Measurements from ENCODE around the gene OTUB1. TPM values are rescaled to one million over a fixed set of nuclear protein-coding genes. Genes with fewer than 3 reads are reported as not detected.

Gene OTUB1
- polyA plus RNA-seq, 1 donor (not counting 4 experiments of a cell fraction or from before 2014, with no cell fraction given), result 106 TPM

DNA sequence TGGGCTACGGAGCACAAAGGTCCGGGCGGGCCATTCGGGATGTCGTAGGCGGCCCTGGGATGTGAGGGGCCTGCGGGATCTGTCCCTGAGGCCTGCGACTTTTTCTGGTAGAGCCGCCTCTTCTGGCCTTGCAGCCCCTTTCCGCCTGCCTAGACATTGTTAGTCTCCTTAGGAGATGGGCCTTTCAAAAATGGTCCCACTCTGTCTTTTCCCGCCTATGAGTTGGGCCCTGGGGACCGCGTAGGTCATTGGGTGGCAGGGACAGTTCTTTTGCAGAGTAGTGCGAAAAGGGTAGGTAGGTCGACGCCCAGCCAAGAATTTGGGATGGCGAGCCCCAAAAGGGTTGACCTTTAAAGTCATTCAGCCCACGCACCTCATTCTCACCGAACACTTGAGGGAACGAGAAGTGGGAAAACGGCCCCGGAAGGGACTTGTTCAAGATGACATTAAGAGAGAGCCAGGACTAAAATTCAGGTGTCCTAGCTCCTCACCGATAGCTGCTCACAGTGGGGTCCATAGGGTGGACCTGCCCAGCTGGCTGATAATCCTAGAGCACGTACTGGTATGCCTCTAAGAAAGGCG lies 785 bp downstream of the OTUB1 start:
- Histone ChIP-seq H3K36me3 (ENCODE audit: control insufficient read depth in 2 of 2, extremely low read depth in 1 of 2, insufficient read depth in 2 of 2, low read length in 2 of 2) (peaks cover 16 to 22% of the 10 kb centered on the region in 2 experiments), H3K9ac (ENCODE audit: control insufficient read depth, extremely low read depth, insufficient read depth, low read length) (peak overlapping the region; percentile 93), H3K79me2 (ENCODE audit: control insufficient read depth, insufficient read depth, low read length) (peaks cover 48% of the 10 kb centered on the region), H3K4me1 (ENCODE audit: control insufficient read depth, extremely low read depth, insufficient read depth, low read length) (peaks cover 19% of the 10 kb centered on the region), H3K9me3 (ENCODE audit: control insufficient read depth, low read depth, low read length) (no peaks in the 10 kb centered on the region), H4K20me1 (ENCODE audit: control insufficient read depth, extremely low read depth, insufficient read depth, low read length) (peaks cover 10% of the 10 kb centered on the region), H2AFZ (ENCODE audit: control insufficient read depth, low read length) (no peak overlapping the region), H3K27me3 (ENCODE audit: control insufficient read depth, extremely low read depth, insufficient read depth, low read length) (no peaks in the 10 kb centered on the region), H3K4me3 (ENCODE audit: control insufficient read depth in 2 of 3, extremely low read depth in 1 of 3, insufficient read depth in 2 of 3, low read depth in 1 of 3, low read length in 3 of 3) (peak overlapping the region; percentile 61 to 99 (median 84)), H3K27ac (ENCODE audit: control insufficient read depth, insufficient read depth, low read length) (peak overlapping the region; percentile 81), H3K9me1 (ENCODE audit: control insufficient read depth, extremely low read depth, insufficient read depth, low read length) (peaks cover 9% of the 10 kb centered on the region), H3K4me2 (ENCODE audit: control insufficient read depth, extremely low read depth, insufficient read depth, low read depth, low read length) (peak overlapping the region; percentile 98)
- TF ChIP-seq, protein P1, sequence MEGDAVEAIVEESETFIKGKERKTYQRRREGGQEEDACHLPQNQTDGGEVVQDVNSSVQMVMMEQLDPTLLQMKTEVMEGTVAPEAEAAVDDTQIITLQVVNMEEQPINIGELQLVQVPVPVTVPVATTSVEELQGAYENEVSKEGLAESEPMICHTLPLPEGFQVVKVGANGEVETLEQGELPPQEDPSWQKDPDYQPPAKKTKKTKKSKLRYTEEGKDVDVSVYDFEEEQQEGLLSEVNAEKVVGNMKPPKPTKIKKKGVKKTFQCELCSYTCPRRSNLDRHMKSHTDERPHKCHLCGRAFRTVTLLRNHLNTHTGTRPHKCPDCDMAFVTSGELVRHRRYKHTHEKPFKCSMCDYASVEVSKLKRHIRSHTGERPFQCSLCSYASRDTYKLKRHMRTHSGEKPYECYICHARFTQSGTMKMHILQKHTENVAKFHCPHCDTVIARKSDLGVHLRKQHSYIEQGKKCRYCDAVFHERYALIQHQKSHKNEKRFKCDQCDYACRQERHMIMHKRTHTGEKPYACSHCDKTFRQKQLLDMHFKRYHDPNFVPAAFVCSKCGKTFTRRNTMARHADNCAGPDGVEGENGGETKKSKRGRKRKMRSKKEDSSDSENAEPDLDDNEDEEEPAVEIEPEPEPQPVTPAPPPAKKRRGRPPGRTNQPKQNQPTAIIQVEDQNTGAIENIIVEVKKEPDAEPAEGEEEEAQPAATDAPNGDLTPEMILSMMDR (optimal IDR thresholded peaks at IDR 0.05 in 1 of 3, IDR thresholded peaks at IDR 0.05 in 1 of 3, conservative IDR thresholded peaks at IDR 0.05 in 1 of 3; ENCODE audit: extremely low read depth in 1 of 3, insufficient read depth in 2 of 3, low read length in 3 of 3), result no peak
- no peak for TF ChIP-seq EZH2 (IDR thresholded peaks at IDR 0.05; ENCODE audit: low read length)
- FAIRE-seq (no peak), DNase-seq (ENCODE audit: low read depth, low spot score) (no peak)
- dilution Hi-C loops (cut with MboI; ENCODE audit: extremely low pct_ligation_motif_present, low sequenced_read_pairs), result no loop called here

DNA sequence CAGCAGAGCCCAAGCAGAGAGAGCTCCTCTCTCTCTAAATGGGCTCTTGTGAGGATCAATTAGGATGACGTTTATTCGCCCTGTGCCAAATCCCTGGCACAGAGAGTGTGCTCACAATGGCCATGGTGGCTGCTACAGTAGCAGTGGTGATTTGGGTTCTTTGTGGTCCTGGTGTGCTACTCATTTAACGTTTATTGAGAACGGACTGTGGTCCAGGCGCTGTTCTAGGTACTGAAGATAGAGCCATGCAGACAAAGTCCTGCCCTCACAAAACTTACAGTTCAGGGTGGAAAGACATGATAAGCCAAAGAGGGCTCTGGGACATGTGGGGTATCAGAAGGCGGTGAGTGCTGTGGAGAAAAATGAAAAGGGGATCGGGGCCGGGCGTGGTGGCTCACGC lies 5.3 kb downstream of the OTUB1 start:
- no peak for FAIRE-seq
- H3K9me3 ChIP-seq (ENCODE audit: control insufficient read depth, low read depth, low read length), result no peaks in the 10 kb centered on the region
- H3K27me3 ChIP-seq (ENCODE audit: control insufficient read depth, extremely low read depth, insufficient read depth, low read length), result no peaks in the 10 kb centered on the region
- peaks cover 52% of the 10 kb centered on the region for H3K79me2 ChIP-seq (ENCODE audit: control insufficient read depth, insufficient read depth, low read length)
- no peak overlapping the region for H3K4me2 ChIP-seq (ENCODE audit: control insufficient read depth, extremely low read depth, insufficient read depth, low read depth, low read length)
- peaks cover 12% of the 10 kb centered on the region for H4K20me1 ChIP-seq (ENCODE audit: control insufficient read depth, extremely low read depth, insufficient read depth, low read length)
- peaks cover 11% of the 10 kb centered on the region for H3K9me1 ChIP-seq (ENCODE audit: control insufficient read depth, extremely low read depth, insufficient read depth, low read length)
- dilution Hi-C loops (cut with MboI; ENCODE audit: extremely low pct_ligation_motif_present, low sequenced_read_pairs), result no loop called here
- H2AFZ ChIP-seq (ENCODE audit: control insufficient read depth, low read length), result no peak overlapping the region
- DNase-seq (ENCODE audit: low read depth, low spot score), result no peak
- H3K36me3 ChIP-seq (ENCODE audit: control insufficient read depth in 2 of 2, extremely low read depth in 1 of 2, insufficient read depth in 2 of 2, low read length in 2 of 2), result peaks cover 26 to 31% of the 10 kb centered on the region in 2 experiments
- no peak for TF ChIP-seq EZH2 (IDR thresholded peaks at IDR 0.05; ENCODE audit: low read length)
- TF ChIP-seq, protein P1 (optimal IDR thresholded peaks at IDR 0.05 in 1 of 3, IDR thresholded peaks at IDR 0.05 in 1 of 3, conservative IDR thresholded peaks at IDR 0.05 in 1 of 3; ENCODE audit: extremely low read depth in 1 of 3, insufficient read depth in 2 of 3, low read length in 3 of 3), result no peak
- H3K27ac ChIP-seq (ENCODE audit: control insufficient read depth, insufficient read depth, low read length), result no peak overlapping the region
- H3K4me3 ChIP-seq (ENCODE audit: control insufficient read depth in 2 of 3, extremely low read depth in 1 of 3, insufficient read depth in 2 of 3, low read depth in 1 of 3, low read length in 3 of 3), result no peak overlapping the region
- peaks cover 10% of the 10 kb centered on the region for H3K4me1 ChIP-seq (ENCODE audit: control insufficient read depth, extremely low read depth, insufficient read depth, low read length)
- H3K9ac ChIP-seq (ENCODE audit: control insufficient read depth, extremely low read depth, insufficient read depth, low read length), result no peak overlapping the region
